ENCODE results near the gene BRPF1.
"Not testable (repeated sequence)": the region's sequence is repeated elsewhere in the genome, so short reads cannot be mapped to it uniquely, and the experiment has no call there.

The BRPF1 gene

DNA sequence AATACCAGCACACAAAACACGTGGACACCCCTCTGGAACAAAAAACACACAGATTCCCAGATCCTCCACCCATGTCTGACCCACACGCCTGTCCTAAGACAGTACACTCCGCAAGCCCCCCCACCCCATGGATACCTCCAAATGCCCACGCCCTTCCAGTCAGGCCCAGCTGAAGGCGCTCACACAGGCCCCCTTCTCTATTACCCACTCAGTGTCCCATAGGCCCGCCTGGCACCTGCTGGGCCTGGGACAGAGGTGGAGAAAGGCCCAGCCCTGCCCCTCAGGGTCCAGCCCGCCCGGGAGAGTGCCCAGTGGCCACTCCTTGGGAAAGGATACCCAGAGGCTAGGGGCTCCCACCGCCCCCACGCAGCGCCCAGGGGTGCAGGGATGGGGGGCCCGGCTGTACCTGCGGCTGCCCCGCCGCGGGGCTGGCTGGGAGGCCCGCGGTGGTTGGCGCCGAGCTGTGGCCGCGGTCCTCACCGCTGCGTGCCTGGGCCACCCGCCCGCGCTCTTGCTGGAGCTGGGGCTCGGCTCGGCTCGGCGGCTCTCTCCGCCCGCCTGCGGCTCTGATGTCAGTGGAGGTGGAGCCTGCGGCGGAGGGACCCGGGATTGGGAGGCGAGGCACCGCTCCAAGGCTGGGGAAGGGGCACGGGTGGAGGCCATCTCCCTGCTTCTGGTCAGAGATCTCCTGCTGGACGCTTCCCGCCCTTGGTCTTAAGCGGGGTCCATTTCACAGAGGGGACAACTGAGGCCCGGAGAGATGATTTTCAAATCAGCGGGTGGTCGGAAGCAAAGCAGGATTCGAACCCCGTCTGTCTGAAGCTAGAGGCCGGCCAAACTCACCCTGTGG, 38.1 kb downstream of the BRPF1 start, which contains the start of gene CAMK1:
Gene CAMK1 (minus strand): TSS at position 522 of the 850 bp plus-strand sequence. CDS start 2,198 bp downstream, outside the sequence.
- DNase-seq, result peak; percentile 63

GRCh38 chr3:9770276-9770812, 38.8 kb downstream of the BRPF1 start:
- no peak for DNase-seq

DNA sequence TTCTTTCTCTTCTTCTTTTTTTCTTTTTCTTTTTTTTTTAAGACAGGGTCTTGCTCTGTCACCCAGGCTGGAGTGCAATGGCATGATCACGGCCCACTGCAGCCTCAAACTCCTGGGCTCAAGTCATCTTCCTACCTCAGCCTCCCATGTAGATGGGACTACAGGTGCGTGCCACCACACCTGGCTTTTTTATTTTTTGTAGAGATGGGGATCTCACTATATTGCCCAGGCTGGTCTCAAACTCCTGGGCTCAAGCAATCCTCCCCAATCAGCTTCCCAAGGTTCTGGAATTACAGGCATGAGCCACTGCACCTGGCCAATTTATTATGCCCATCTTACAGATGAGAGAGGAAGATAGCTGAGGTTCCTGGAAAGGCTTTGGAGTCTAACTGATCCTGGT, 39.5 kb downstream of the BRPF1 start:
- DNase-seq, result not testable (repeated sequence)

GRCh38 chr3:9776896-9777693, 45.6 kb downstream of the BRPF1 start:
- DNase-seq, result no peak

- no peak for DNase-seq
Measured at GRCh38 chr3:9777694-9778021, 46.1 kb downstream of the BRPF1 start.

- DNase-seq, result no peak
Measured at GRCh38 chr3:9778143-9779074, 46.9 kb downstream of the BRPF1 start.

- DNase-seq, result no peak
Measured at GRCh38 chr3:9779075-9779593, 47.6 kb downstream of the BRPF1 start.

DNA sequence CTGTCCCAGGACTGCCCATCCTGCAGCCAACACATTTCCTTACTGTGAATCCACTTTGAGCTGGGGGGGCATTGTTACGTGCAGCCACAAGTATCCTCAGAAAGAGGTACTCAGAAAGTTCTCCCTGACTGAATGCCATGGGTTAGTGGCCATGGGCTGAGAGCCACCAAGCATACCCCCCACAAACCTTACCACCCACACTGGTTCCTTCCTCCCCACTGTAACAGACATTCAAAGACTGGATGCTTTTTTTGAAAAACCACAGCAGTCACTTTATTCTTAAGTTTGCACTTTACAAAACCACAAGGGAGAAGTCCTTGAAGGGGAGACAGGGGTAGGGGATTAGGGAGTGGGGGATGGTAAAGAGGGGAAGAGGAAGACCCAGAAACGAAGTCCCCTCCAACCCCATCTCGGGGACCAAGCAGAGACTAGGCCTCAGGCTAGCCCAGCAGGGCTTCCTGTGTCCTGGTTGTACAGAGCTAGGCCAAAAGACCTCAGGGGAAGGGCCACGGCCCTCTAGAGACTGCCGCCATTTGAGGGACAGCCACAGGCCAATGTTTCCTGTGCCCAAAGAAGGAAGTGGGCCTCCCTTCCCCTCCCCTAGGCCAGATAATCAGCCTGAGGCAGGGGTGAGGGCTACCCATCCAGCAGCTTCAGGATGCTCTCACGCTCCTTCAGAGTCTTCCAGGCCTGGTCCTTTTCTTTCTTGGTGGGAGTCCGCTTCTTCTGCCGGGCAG, 48.4 kb downstream of the BRPF1 start:
- no peak for DNase-seq

DNA sequence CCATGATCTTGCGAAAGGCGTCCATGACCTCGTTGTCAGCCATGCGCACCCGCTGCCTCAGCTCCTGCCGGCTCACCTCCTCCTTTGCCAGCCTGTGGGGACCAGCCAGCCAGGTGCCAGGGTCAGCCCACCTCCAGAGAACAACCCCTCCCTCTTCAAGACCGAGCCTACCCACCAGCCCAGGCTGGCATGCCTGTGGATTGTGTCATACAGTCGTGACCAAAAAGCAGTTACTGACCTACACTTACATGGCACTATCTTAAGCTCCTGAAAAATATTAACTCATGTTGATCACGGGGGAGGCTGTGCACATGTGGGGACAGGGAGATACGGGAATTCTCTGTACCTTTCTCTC, 48.9 kb downstream of the BRPF1 start:
- DNase-seq, result no peak

- no peak for DNase-seq
Measured at GRCh38 chr3:9780910-9781309, 49.4 kb downstream of the BRPF1 start.

- no peak for DNase-seq
Measured at GRCh38 chr3:9781551-9781950, 50.0 kb downstream of the BRPF1 start.

GRCh38 chr3:9781978-9782603, 50.6 kb downstream of the BRPF1 start:
- DNase-seq, result no peak

DNA sequence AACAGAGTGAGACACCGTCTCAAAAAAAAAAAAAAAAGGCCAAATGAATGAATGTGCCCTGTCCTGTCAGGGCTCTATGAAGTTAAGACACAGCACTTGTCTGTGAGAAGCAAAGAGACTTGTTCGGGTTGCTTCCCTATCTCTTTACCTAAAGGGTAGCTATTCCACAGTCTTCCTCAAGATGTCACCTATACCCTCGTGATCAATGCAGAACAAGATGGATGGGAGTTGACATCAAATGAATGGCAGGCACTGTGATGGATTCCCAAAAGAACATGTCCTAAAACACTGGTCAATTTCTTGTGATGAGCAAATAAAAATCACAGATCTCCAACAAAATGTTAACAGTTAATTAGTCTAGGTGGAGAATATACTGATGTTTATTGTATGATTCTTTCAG, 51.2 kb downstream of the BRPF1 start:
- DNase-seq, result no peak

DNA sequence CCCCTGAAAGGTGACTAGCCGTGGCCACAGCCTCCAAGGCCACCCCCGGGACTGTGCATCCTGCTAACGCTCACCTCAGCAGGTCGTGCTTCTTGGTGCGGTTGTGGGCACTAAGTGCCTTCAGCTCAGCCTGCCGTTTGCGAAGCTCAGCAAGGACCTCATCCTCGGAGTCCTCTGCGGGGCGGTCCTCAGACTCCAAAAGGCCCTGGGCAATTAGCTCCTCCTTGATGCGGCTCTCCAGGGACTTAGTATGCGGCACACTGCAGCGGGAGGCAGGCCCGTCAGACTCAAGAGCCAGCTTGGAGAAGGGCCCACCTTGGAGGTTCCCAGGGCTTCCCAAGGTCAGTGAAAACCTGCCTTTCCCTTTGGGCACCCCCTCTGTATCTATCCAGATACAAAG, 52.4 kb downstream of the BRPF1 start:
- DNase-seq, result no peak

DNA sequence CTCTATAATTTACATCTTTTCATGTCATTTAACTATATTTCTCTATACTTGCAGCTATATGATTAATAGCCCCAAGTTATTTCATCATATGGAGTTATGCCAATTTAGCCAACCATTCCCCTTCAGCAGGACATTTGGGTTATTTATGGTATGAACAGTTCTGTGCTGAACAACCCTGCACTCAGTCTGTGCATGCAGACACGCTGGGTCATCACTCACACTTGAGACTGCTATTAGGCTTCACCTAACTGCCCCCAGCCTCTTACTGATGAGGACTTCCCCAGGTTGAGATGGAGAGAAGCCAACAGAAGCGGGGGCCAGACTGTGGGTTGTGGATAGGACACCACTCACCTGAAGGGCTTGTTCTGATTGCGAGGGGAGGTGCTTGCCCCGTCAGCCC, 53.4 kb downstream of the BRPF1 start:
- DNase-seq, result no peak

DNA sequence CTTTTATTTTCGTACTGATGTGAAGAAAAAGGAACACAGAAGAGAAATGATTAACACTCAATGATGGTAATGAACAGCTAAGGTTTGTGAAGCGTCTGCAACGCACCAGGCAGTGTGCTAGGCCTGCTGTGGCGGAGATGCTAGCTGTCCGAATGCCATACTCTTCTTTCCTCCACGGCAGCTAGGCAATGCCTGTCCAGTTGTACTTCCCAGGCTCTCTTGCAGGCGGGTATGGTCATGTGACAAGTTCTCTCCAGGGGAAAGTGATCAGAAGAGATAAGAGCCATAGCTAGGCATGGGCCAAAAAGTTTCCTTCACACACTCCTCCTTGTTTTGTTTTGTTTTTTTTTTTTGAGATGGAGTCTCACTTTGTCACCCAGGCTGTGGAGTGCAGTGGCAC, 54.1 kb downstream of the BRPF1 start:
- no peak for DNase-seq

GRCh38 chr3:9786209-9786739, 54.7 kb downstream of the BRPF1 start:
- DNase-seq, result no peak

GRCh38 chr3:9786825-9787669, 55.5 kb downstream of the BRPF1 start:
- DNase-seq, result no peak

DNA sequence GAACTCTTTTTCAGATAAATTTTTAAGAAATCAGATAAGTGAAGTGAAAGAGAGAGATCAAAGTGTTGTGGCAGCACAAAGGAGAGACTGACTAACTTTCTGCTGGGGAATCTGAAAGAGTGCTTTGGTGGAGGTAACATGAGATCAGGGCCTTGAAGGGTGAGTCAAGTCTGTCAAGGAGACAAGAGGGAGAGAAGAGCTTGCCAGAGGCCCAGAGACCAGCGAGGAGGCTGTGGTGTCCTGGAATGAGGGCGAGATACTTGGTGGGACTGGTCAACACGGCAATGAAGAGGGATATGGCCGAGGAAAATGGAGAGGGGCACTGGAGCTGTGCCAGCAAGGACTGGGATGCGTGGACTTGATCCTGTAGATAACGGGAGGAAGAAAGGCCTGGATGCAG, 56.2 kb downstream of the BRPF1 start:
- DNase-seq, result no peak

- DNase-seq, result no peak
Measured at GRCh38 chr3:9791127-9791526, 59.6 kb downstream of the BRPF1 start.
